NCI-H460 (cell line): ENCODE results near the gene COQ8B. TPM values are rescaled to one million over a fixed set of nuclear protein-coding genes. Genes with fewer than 3 reads are reported as not detected.

Source experiments
- DNase-seq: peaks from one replicate; pipeline ENCODE4 v3.0.0-alpha.2; 2016; ENCODE audit warnings: low read depth; ENCODE audit errors: extremely low read depth
- small RNA-seq, 2 experiments: library from RNA; depleted of rRNA; stranded (forward); fragments of <200 nt; gene quantifications; one replicate each; pipeline ENCODE3, GENCODE V24; 2014
- total RNA-seq: library from RNA; depleted of rRNA; stranded (reverse); fragments of >200 nt; shearing (Covaris generic); gene quantifications from 2 replicates; pipeline ENCODE4 v1.2.3, GENCODE V29; 2014; rRNA removed

Gene COQ8B
- total RNA-seq, 1 experiment from 2014 or later = 30.7 TPM

DNA sequence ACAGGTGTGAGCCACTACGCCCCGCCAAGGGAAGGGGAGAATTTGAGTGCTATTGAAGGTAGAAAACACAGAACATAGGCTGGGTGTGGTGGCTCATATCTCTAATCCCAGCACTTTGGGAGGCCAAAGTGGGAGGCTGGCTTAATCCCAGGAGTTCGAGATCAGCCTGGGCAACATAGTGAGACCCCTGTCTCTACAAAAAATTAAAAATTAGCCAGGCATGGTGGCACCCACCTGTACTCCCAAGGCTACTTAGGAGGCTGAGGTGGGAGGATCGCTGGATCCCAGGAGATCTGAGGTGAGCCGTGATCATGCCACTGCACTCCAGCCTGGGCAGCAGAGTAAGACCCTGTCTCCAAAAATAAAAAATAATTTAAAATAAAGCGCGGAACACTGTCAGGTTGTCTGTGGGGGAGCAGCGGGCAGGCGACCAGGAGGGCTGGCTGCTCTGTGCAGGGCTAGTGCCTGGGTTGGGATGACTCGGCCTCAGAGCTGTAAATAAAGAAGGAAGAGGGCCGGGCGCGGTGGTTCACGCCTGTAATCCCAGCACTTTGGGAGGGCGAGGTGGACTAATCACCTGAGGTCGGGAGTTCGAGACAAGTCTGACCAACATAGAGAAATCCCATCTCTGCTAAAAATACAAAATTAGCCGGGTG, 74.5 kb downstream of the COQ8B start:
- no peak for DNase-seq

Small RNAs within 50 kb of the gene (small RNA-seq; reads per million reads assigned to genes)
- gene RNU6-195P = 0 reads per million in 2 experiments

Other genes starting within 250 kb of the COQ8B start
- gene SPTBN4, start 249.9 kb downstream of the COQ8B start, total RNA-seq = 0.82 and 2.8 TPM in 2 replicates
- 23.0 and 25.7 TPM in 2 replicates for gene SHKBP1, start 140.0 kb downstream of the COQ8B start, total RNA-seq
- 24.2 and 29.9 TPM in 2 replicates for gene LTBP4, start 115.5 kb downstream of the COQ8B start, total RNA-seq
- gene NUMBL, start 26.2 kb downstream of the COQ8B start, total RNA-seq = 9.8 and 10.8 TPM in 2 replicates
- gene ITPKC, start 226 bp upstream of the COQ8B start, total RNA-seq = 5.2 and 6.2 TPM in 2 replicates
- 1.6 and 2.1 TPM in 2 replicates for gene ACTMAP, start 33.6 kb upstream of the COQ8B start, total RNA-seq
- 185 and 211 TPM in 2 replicates for gene SNRPA, start 34.3 kb upstream of the COQ8B start, total RNA-seq
- not detected in 2 replicates for gene MIA, start 58.6 kb upstream of the COQ8B start, total RNA-seq
- 7.4 and 9.7 TPM in 2 replicates for gene RAB4B, start 61.4 kb upstream of the COQ8B start, total RNA-seq
- gene EGLN2, start 82.3 kb upstream of the COQ8B start, total RNA-seq = 20.7 and 25.0 TPM in 2 replicates
- not detected in 2 replicates for gene CYP2A6, start 133.6 kb upstream of the COQ8B start, total RNA-seq
- not detected in 2 replicates for gene CYP2A7, start 165.3 kb upstream of the COQ8B start, total RNA-seq